ENCODE data around the gene ADAMTSL3.
"Not testable (repeated sequence)": the region's sequence is repeated elsewhere in the genome, so short reads cannot be mapped to it uniquely, and the experiment has no call there.

- not testable (repeated sequence) for TF ChIP-seq SP4 (IDR thresholded peaks at IDR 0.05; ENCODE audit: low read length); ZNF274 (IDR thresholded peaks at IDR 0.05; ENCODE audit: borderline replicate concordance, extremely low read depth, low read length); CTCF (IDR thresholded peaks at IDR 0.05; ENCODE audit: control extremely low read depth in 1 of 3, insufficient read depth in 1 of 3, low read depth in 1 of 3, low read length in 3 of 3); POLR2AphosphoS5 (IDR thresholded peaks at IDR 0.05; ENCODE audit: low read depth, low read length); CEBPB (IDR thresholded peaks at IDR 0.05; ENCODE audit: low read depth, low read length)
These were observed 311.0 kb downstream of the ADAMTSL3 start for GRCh38 chr15:83964967-83965366.
